GM10847 (cell line): Measurements from ENCODE around the gene THAP7.

ENCODE experiments used
- POLR2A ChIP-seq: IDR thresholded peaks from 2 replicates; pipeline ENCODE4 v1.6.1; 2011; ENCODE audit not compliant: insufficient read length; ENCODE audit errors: extremely low read depth

The THAP7 gene

GRCh38 chr22:20980938-20981722 is 20.8 kb downstream of the THAP7 start:
- no peak for TF ChIP-seq POLR2A

- no peak for TF ChIP-seq POLR2A
Observed at GRCh38 chr22:20980523-20980922, 21.4 kb downstream of the THAP7 start.

- no peak for TF ChIP-seq POLR2A
Observed at GRCh38 chr22:20979940-20980453, 21.9 kb downstream of the THAP7 start.

GRCh38 chr22:20979243-20979809 is 22.6 kb downstream of the THAP7 start:
- TF ChIP-seq POLR2A: no peak

- no peak for TF ChIP-seq POLR2A
Observed at GRCh38 chr22:20978419-20978818, 23.5 kb downstream of the THAP7 start.

- no peak for TF ChIP-seq POLR2A
Observed at GRCh38 chr22:20977516-20978170, 24.3 kb downstream of the THAP7 start.

- TF ChIP-seq POLR2A: no peak
Observed at GRCh38 chr22:20977019-20977418, 24.9 kb downstream of the THAP7 start.

- no peak for TF ChIP-seq POLR2A
Observed at GRCh38 chr22:20976291-20976877, 25.5 kb downstream of the THAP7 start.

GRCh38 chr22:20975541-20976290 is 26.2 kb downstream of the THAP7 start:
- TF ChIP-seq POLR2A: no peak

- no peak for TF ChIP-seq POLR2A
Observed at GRCh38 chr22:20974336-20974955, 27.5 kb downstream of the THAP7 start.

GRCh38 chr22:20973634-20974286 is 28.2 kb downstream of the THAP7 start:
- TF ChIP-seq POLR2A: no peak

- TF ChIP-seq POLR2A: no peak
Observed at GRCh38 chr22:20972933-20973577, 28.9 kb downstream of the THAP7 start.

GRCh38 chr22:20970939-20971657 is 30.8 kb downstream of the THAP7 start:
- no peak for TF ChIP-seq POLR2A
